Esophagus muscularis mucosa (tissue), 4 donors: Measurements from ENCODE around the gene PODXL2.

Experiments
- CTCF ChIP-seq, 3 experiments: fragments of 200-600 bp in 2 of 3; fragments of 450-650 bp in 1 of 3; sonication (generic) in 2 of 3; IDR thresholded peaks; one replicate each; pipeline ENCODE4 v1.5.1; 2017 to 2019; ENCODE audit warnings: antibody characterized with exemption in 3 of 3, mild to moderate bottlenecking in 2 of 3, moderate library complexity in 1 of 3
- EP300 ChIP-seq: sonication (generic); formaldehyde crosslinking; IDR thresholded peaks from one replicate; pipeline ENCODE4 v1.6.1; 2017; ENCODE audit warnings: antibody characterized with exemption
- POLR2A ChIP-seq: fragments of 450-650 bp; IDR thresholded peaks from one replicate; pipeline ENCODE4 v1.6.1; 2017; ENCODE audit warnings: antibody characterized with exemption, moderate library complexity, mild to moderate bottlenecking, low read depth

GRCh38 chr3:127600749-127601456 is 28.1 kb upstream of the PODXL2 start:
- TF ChIP-seq POLR2A: no peak
- TF ChIP-seq EP300: no peak
- TF ChIP-seq CTCF (IDR thresholded peaks at IDR 0.05): no peak
